ENCODE data around the gene CYP26C1. TPM values are rescaled to one million over a fixed set of nuclear protein-coding genes. Genes with fewer than 3 reads are reported as not detected.

CYP26C1 gene
- total RNA-seq, 1 donor from 2014 or later: not detected

DNA sequence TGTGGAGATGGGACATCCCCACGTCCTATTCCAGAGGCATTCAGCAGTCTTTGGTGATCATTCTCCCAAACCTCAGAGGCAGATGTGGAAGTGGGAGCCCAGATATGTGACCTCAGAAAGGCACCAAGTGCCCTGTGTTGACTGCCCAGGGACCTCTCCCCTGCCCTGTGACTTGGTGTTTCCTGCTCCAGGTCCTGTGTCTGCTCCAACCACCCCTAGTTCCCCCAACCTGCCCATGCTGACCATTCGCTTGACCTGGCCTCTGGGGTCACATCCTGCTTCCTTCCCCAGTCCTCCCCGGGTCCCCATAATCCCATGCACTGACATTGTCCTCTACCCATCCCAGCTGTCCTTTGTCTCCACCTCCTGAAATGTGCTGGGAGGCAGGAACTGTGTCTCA lies 20.7 kb downstream of the CYP26C1 start:
- H3K4me1 ChIP-seq: no peaks in the 10 kb centered on the region
- no peak overlapping the region for H3K4me3 ChIP-seq
- intact Hi-C loops (cut with DNase I): loop anchor here (5.0 kb wide), 2 partner anchors 271 to 431 kb away; no protein-coding TSS in a partner anchor
- DNase-seq (ENCODE audit: low spot score in 2 of 2): peak in 1 of 2 donors; percentile 33
- H3K36me3 ChIP-seq: no peaks in the 10 kb centered on the region
- H3K9me3 ChIP-seq: no peaks in the 10 kb centered on the region
- H3K27ac ChIP-seq: no peak overlapping the region
- no peak for TF ChIP-seq CTCF (IDR thresholded peaks at IDR 0.05)
- no peaks in the 10 kb centered on the region for H3K27me3 ChIP-seq

- peak in 1 of 2 donors; percentile 22 for DNase-seq (ENCODE audit: low spot score in 2 of 2)
- Histone ChIP-seq H3K9me3 (no peaks in the 10 kb centered on the region), H3K4me1 (no peaks in the 10 kb centered on the region), H3K36me3 (no peaks in the 10 kb centered on the region), H3K27me3 (no peaks in the 10 kb centered on the region), H3K27ac (no peak overlapping the region), H3K4me3 (no peak overlapping the region)
- no peak for TF ChIP-seq CTCF (IDR thresholded peaks at IDR 0.05)
- intact Hi-C loops (cut with DNase I): loop anchor here (5.0 kb wide), 2 partner anchors 270 to 430 kb away; no protein-coding TSS in a partner anchor
These were observed 21.2 kb downstream of the CYP26C1 start for GRCh38 chr10:93081834-93082233.

DNA sequence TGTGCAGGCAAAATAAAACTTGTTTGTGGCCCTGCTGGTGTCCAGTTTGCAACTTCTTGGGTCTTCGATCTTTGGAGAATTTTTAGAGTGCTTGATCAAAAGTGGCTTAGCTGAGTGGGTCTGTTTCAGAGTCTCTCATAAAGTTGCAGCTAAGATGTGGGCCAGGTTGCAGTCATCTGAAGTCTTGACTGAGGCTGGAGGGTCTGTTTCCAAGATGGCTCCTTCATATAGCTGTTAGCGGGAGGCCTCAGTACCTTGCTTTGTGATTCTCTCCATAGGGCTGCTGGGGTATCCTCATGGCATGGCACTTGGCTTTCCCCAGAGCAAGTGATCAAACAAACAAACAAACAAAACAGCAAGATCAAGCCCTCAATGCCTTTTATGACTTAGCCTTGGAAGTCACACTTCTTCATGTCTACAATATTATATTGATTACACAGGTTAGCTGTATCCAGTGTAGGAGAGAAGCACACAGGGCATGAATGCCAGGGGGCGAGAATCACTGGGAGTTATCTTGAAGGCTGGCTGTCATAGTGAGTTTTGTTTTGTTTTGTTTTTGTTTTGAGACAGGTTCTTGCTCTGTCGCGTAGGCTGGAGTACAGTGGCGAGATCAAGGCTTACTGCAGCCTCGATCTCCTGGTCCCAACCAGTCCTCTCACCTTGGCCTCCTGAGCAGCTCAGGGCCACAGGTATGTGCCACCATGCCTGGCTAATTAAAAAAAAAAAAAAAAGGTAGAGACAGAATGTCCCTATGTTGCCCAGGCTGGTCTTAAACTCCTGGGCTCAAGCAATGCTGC lies 23.3 kb downstream of the CYP26C1 start:
- Histone ChIP-seq H3K27ac (no peak overlapping the region), H3K4me3 (no peak overlapping the region), H3K27me3 (no peaks in the 10 kb centered on the region), H3K36me3 (no peaks in the 10 kb centered on the region), H3K9me3 (no peaks in the 10 kb centered on the region), H3K4me1 (no peaks in the 10 kb centered on the region)
- intact Hi-C loops (cut with DNase I): loop anchor here (5.0 kb wide), 2 partner anchors 268 to 428 kb away; no protein-coding TSS in a partner anchor
- DNase-seq (ENCODE audit: low spot score in 2 of 2): peak in 1 of 2 donors; percentile 38
- TF ChIP-seq CTCF (IDR thresholded peaks at IDR 0.05): no peak

GRCh38 chr10:93085272-93085859 lies 24.8 kb downstream of the CYP26C1 start:
- intact Hi-C loops (cut with DNase I): no loop called here
- Histone ChIP-seq H3K4me3 (no peak overlapping the region), H3K27me3 (no peaks in the 10 kb centered on the region), H3K4me1 (no peaks in the 10 kb centered on the region), H3K9me3 (no peaks in the 10 kb centered on the region), H3K27ac (no peak overlapping the region), H3K36me3 (no peaks in the 10 kb centered on the region)
- TF ChIP-seq CTCF (IDR thresholded peaks at IDR 0.05): no peak
- no peak for DNase-seq (ENCODE audit: low spot score in 2 of 2)

GRCh38 chr10:93086289-93086688 lies 25.7 kb downstream of the CYP26C1 start:
- TF ChIP-seq CTCF (IDR thresholded peaks at IDR 0.05): no peak
- intact Hi-C loops (cut with DNase I): no loop called here
- no peaks in the 10 kb centered on the region for H3K27me3 ChIP-seq
- no peak overlapping the region for H3K4me3 ChIP-seq
- H3K4me1 ChIP-seq: no peaks in the 10 kb centered on the region
- H3K36me3 ChIP-seq: no peaks in the 10 kb centered on the region
- H3K27ac ChIP-seq: no peak overlapping the region
- no peaks in the 10 kb centered on the region for H3K9me3 ChIP-seq
- no peak for DNase-seq (ENCODE audit: low spot score in 2 of 2)
